ENCODE measurements around the gene AMOTL1.

The AMOTL1 gene

GRCh38 chr11:94767701-94768601 lies at the start of gene AMOTL1:
Gene AMOTL1, plus strand, starts transcription at chr11:94768356. Its CDS starts 156 bp downstream, at chr11:94768512.
- Histone ChIP-seq H3K27ac (peak within 1 kb of the TSS; percentile 96), H3K36me3 (peaks cover 17% of the 10 kb centered on the region), H3K4me3 (ENCODE audit: low read depth, low read length) (peak within 1 kb of the TSS; percentile 91), H3K27me3 (ENCODE audit: insufficient read depth, low read depth, severe bottlenecking) (no peaks in the 10 kb centered on the region), H3K9me3 (ENCODE audit: severe bottlenecking) (no peaks in the 10 kb centered on the region)
- TF ChIP-seq, protein P1, sequence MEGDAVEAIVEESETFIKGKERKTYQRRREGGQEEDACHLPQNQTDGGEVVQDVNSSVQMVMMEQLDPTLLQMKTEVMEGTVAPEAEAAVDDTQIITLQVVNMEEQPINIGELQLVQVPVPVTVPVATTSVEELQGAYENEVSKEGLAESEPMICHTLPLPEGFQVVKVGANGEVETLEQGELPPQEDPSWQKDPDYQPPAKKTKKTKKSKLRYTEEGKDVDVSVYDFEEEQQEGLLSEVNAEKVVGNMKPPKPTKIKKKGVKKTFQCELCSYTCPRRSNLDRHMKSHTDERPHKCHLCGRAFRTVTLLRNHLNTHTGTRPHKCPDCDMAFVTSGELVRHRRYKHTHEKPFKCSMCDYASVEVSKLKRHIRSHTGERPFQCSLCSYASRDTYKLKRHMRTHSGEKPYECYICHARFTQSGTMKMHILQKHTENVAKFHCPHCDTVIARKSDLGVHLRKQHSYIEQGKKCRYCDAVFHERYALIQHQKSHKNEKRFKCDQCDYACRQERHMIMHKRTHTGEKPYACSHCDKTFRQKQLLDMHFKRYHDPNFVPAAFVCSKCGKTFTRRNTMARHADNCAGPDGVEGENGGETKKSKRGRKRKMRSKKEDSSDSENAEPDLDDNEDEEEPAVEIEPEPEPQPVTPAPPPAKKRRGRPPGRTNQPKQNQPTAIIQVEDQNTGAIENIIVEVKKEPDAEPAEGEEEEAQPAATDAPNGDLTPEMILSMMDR (IDR thresholded peaks at IDR 0.05; ENCODE audit: low read depth, low read length): no peak
- DNase-seq: peak; percentile 98

DNA sequence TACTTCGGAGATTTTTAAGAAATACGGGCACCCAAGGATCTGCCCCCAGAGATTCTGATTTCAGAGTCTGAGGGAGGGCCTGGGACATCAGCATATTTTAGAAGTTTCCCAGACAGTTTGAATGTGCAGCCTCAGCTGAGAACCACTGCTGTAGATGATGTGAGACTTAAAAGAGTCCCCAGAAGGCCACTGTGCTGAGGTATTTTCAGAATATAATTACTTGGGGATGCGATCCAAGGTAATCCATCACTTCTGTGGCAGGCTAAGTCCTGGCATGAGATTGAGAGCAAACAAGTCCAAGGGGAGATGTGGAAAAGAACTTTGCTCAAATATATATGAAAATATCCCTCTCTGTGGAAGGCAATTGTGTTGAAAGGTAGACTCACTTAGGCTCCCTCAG lies 48.3 kb upstream of the AMOTL1 start:
- DNase-seq: no peak
- Histone ChIP-seq H3K36me3 (no peaks in the 10 kb centered on the region), H3K4me3 (ENCODE audit: low read depth, low read length) (no peak overlapping the region), H3K27me3 (ENCODE audit: insufficient read depth, low read depth, severe bottlenecking) (no peaks in the 10 kb centered on the region), H3K9me3 (ENCODE audit: severe bottlenecking) (no peaks in the 10 kb centered on the region), H3K27ac (no peak overlapping the region)
- TF ChIP-seq, protein P1 (IDR thresholded peaks at IDR 0.05; ENCODE audit: low read depth, low read length): no peak

- TF ChIP-seq, protein P1 (IDR thresholded peaks at IDR 0.05; ENCODE audit: low read depth, low read length): no peak
- no peak for DNase-seq
- Histone ChIP-seq H3K36me3 (no peaks in the 10 kb centered on the region), H3K27me3 (ENCODE audit: insufficient read depth, low read depth, severe bottlenecking) (no peaks in the 10 kb centered on the region), H3K4me3 (ENCODE audit: low read depth, low read length) (no peak overlapping the region), H3K27ac (no peak overlapping the region), H3K9me3 (ENCODE audit: severe bottlenecking) (no peaks in the 10 kb centered on the region)
Observed at GRCh38 chr11:94721565-94722292, 46.4 kb upstream of the AMOTL1 start.

GRCh38 chr11:94722735-94723134 lies 45.4 kb upstream of the AMOTL1 start:
- H3K27me3 ChIP-seq (ENCODE audit: insufficient read depth, low read depth, severe bottlenecking): no peaks in the 10 kb centered on the region
- H3K9me3 ChIP-seq (ENCODE audit: severe bottlenecking): no peaks in the 10 kb centered on the region
- H3K4me3 ChIP-seq (ENCODE audit: low read depth, low read length): no peak overlapping the region
- no peaks in the 10 kb centered on the region for H3K36me3 ChIP-seq
- no peak overlapping the region for H3K27ac ChIP-seq
- TF ChIP-seq, protein P1 (IDR thresholded peaks at IDR 0.05; ENCODE audit: low read depth, low read length): no peak
- DNase-seq: no peak

- DNase-seq: no peak
- TF ChIP-seq, protein P1 (IDR thresholded peaks at IDR 0.05; ENCODE audit: low read depth, low read length): no peak
- Histone ChIP-seq H3K4me3 (ENCODE audit: low read depth, low read length) (no peak overlapping the region), H3K27ac (no peak overlapping the region), H3K36me3 (no peaks in the 10 kb centered on the region), H3K9me3 (ENCODE audit: severe bottlenecking) (no peaks in the 10 kb centered on the region), H3K27me3 (ENCODE audit: insufficient read depth, low read depth, severe bottlenecking) (no peaks in the 10 kb centered on the region)
Observed at GRCh38 chr11:94725097-94725496, 43.1 kb upstream of the AMOTL1 start.
